Pancreas (tissue), 10 donors: ENCODE measurements around the gene RIN3. TPM values are rescaled to one million over a fixed set of nuclear protein-coding genes. Genes with fewer than 3 reads are reported as not detected.

Source experiments
- ATAC-seq, 4 donors: fragments of 200-7000 bp; cut with Tn5 transposase; one replicate each; pipeline versions ENCODE4 v1.8.0 to v1.9.1; 2020; ENCODE audit warnings: mild to moderate bottlenecking in 4 of 4, moderate library complexity in 4 of 4
- DNase-seq, 6 donors: peaks; one replicate each; pipeline ENCODE4 v3.0.0-alpha.2; 2020
- FAIRE-seq: peaks from 2 replicates; lab custom pipeline; 2012; peaks lifted over from hg19 to GRCh38; lab: Jason Lieb, UNC
- H3K27ac ChIP-seq, 4 donors: fragments of 200-600 bp; sonication (generic); 1 replicate in 3 of 4; 2 replicates in 1 of 4; pipeline versions ENCODE4 v1.5.0 to v1.8.0; 2020
- H3K27me3 ChIP-seq, 4 donors: fragments of 200-600 bp; one replicate each; pipeline ENCODE4 v1.8.0; 2021
- H3K36me3 ChIP-seq, 3 donors: fragments of 200-600 bp; sonication (generic) in 1 of 3; one replicate each; pipeline versions ENCODE4 v1.5.0 to v1.8.0; 2020 to 2021
- H3K4me1 ChIP-seq, 3 donors: fragments of 200-600 bp; one replicate each; pipeline ENCODE4 v1.8.0; 2021
- H3K4me3 ChIP-seq, 4 donors: fragments of 200-600 bp; sonication (generic) in 2 of 4; one replicate each; pipeline versions ENCODE4 v1.5.0 to v1.8.0; 2020 to 2021
- H3K9me3 ChIP-seq, 4 donors: fragments of 200-600 bp; one replicate each; pipeline ENCODE4 v1.8.0; 2021
- CTCF ChIP-seq, 4 donors: fragments of 200-600 bp; sonication (generic) in 3 of 4; IDR thresholded peaks; one replicate each; pipeline versions ENCODE4 v1.5.0 to v1.8.0; 2021; ENCODE audit warnings: antibody characterized with exemption in 4 of 4
- WGBS, 2 donors: extraction: QIAGEN DNeasy Blood & Tissue Kit; methylation state at CpG; one replicate each; pipeline ENCODE4 v1.1.7; 2013; 5-methylcytosine and 5-hydroxymethylcytosine counted together
- intact Hi-C, 3 donors: fragments of 100-400 bp; cut with DNase I; formaldehyde crosslinking; loops; one replicate each; pipeline versions ENCODE4 v1.11.1 to v1.14.2; 2022
- polyA plus RNA-seq, 2 donors: library from polyadenylated mRNA; stranded (reverse); fragments of 200-250 nt; gene quantifications; one replicate each; pipeline ENCODE4 v1.2.3, GENCODE V29; 2013
- total RNA-seq, 6 donors: library from RNA; stranded (reverse); fragmentation: NEBNext Ultra II Directional in 4 of 6; extraction: Animal tissue kit (Norgen Biotek cat#: 25700) in 4 of 6; gene quantifications; one replicate each; pipeline versions ENCODE4 v1.2.1 to v1.2.4, GENCODE V29; 2021 to 2023
- donor health status: healthy with polysubstance abuse.
- donor health status: DM: no; HTN: no; CAD: no; lungs with moderate emphysema.
- donor health status: DM: no; HTN: no; CAD: no.
- donor health status: control.
- donor health status: control.
- donor health status: Bipolar disorder and iron deficiency.
- donor health status: DM: yes; HTN: yes; CAD: no.
- donor health status: DM: no; HTN: no; CAD: no.
- donor health status: DM: no; HTN: no; CAD: no.
- donor health status: DM: yes; HTN: yes; CAD: no.

RIN3 gene
- total and polyA plus RNA-seq, 8 donors = 1.1 to 9.0 (median 2.3) TPM

DNA sequence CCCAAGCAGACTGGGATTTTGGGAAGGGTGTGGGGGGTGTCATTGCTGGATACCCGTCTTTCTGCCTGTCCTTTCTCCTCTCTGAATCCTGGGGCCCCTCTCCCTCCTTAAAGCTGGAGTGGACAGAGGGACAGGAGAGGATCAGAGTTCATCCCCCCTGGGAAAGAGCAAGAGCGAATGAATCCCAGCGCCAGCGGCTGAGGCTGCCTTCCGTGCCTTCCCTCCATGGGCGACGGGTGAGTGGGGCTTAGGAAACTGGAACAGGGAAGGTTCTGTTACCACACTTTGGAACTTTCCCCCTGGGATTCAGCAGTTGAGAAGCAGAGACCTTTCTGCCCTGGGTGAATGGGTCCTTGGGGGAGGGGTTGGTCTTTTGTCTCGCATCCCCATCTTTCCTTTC is 16.2 kb upstream of the RIN3 start:
- WGBS, 2 donors = 76 to 79% methylated on average over 8 of the region's 8 CpGs
- no peaks in the 10 kb centered on the region for H3K36me3 ChIP-seq
- intact Hi-C loops = no loop called here
- no peak overlapping the region for H3K27ac ChIP-seq
- no peaks in the 10 kb centered on the region for H3K9me3 ChIP-seq
- DNase-seq (no peak), ATAC-seq (no peak), FAIRE-seq (no peak)
- H3K27me3 ChIP-seq = no peaks in the 10 kb centered on the region
- no peak for TF ChIP-seq CTCF (IDR thresholded peaks at IDR 0.05)
- no peak overlapping the region for H3K4me3 ChIP-seq
- H3K4me1 ChIP-seq = no peaks in the 10 kb centered on the region

DNA sequence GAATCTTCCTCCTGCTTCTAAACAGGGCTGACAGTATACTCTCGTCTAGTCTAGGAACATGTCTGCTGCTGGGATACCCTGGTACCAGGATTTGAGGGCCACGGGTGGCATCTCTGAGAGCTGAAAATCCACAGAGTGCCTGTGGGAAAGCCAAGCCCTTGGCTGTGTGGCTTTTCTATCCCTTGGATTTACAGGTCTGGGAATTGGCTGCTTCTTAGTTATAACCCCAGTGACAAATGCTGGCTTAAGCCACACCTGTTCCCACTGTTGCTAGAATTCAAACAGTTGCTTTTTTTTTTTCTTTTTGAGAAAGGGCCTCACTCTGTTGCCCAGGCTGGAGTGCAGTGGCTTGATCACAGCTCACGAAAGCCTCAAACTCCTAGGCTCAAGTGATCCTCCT is 14.3 kb upstream of the RIN3 start:
- no peaks in the 10 kb centered on the region for H3K9me3 ChIP-seq
- WGBS, 2 donors = 66 to 72% methylated on average over 3 of the region's 3 CpGs
- no peak for DNase-seq
- FAIRE-seq = no peak
- no peaks in the 10 kb centered on the region for H3K27me3 ChIP-seq
- no peaks in the 10 kb centered on the region for H3K4me1 ChIP-seq
- H3K4me3 ChIP-seq = no peak overlapping the region
- no peaks in the 10 kb centered on the region for H3K36me3 ChIP-seq
- ATAC-seq = no peak
- no peak for TF ChIP-seq CTCF (IDR thresholded peaks at IDR 0.05)
- H3K27ac ChIP-seq = no peak overlapping the region
- intact Hi-C loops = no loop called here

GRCh38 chr14:92500491-92500941 is 13.1 kb upstream of the RIN3 start:
- TF ChIP-seq CTCF (IDR thresholded peaks at IDR 0.05) = no peak
- H3K36me3 ChIP-seq = no peaks in the 10 kb centered on the region
- intact Hi-C loops = no loop called here
- H3K9me3 ChIP-seq = no peaks in the 10 kb centered on the region
- FAIRE-seq (no peak), DNase-seq (no peak), ATAC-seq (no peak)
- H3K4me3 ChIP-seq = no peak overlapping the region
- H3K4me1 ChIP-seq = no peaks in the 10 kb centered on the region
- H3K27me3 ChIP-seq = no peaks in the 10 kb centered on the region
- H3K27ac ChIP-seq = no peak overlapping the region
- 55 to 60% methylated on average over 6 of the region's 6 CpGs for WGBS, 2 donors

- 72 to 78% methylated on average over 5 of the region's 5 CpGs for WGBS, 2 donors
- Histone ChIP-seq H3K36me3 (no peaks in the 10 kb centered on the region), H3K27ac (no peak overlapping the region), H3K4me3 (no peak overlapping the region), H3K9me3 (no peaks in the 10 kb centered on the region), H3K4me1 (no peaks in the 10 kb centered on the region), H3K27me3 (no peaks in the 10 kb centered on the region)
- no peak for ATAC-seq
- FAIRE-seq = no peak
- TF ChIP-seq CTCF (IDR thresholded peaks at IDR 0.05) = no peak
- DNase-seq = no peak
- intact Hi-C loops = no loop called here
These were observed 11.7 kb upstream of the RIN3 start for GRCh38 chr14:92501891-92502351.

- no peak for FAIRE-seq
- intact Hi-C loops = no loop called here
- TF ChIP-seq CTCF (IDR thresholded peaks at IDR 0.05) = no peak
- 81 to 90% methylated on average over 9 of the region's 9 CpGs for WGBS, 2 donors
- no peak for DNase-seq
- ATAC-seq = no peak
- no peaks in the 10 kb centered on the region for H3K9me3 ChIP-seq
- no peaks in the 10 kb centered on the region for H3K27me3 ChIP-seq
- no peak overlapping the region for H3K27ac ChIP-seq
- no peaks in the 10 kb centered on the region for H3K36me3 ChIP-seq
- no peaks in the 10 kb centered on the region for H3K4me1 ChIP-seq
- no peak overlapping the region for H3K4me3 ChIP-seq
These were observed 10.9 kb upstream of the RIN3 start for GRCh38 chr14:92502541-92503286.
